BE2C (cell line): ENCODE results near the gene CTSO.

Source experiments
- DNase-seq: peaks from one replicate; pipeline ENCODE4 v3.0.0-alpha.2; 2020
- H3K27me3 ChIP-seq: fragments of 250-450 bp; sonication (Bioruptor Pico); 2 replicates; pipeline ENCODE4 v1.5.1; 2020; ENCODE audit warnings: mild to moderate bottlenecking
- H3K36me3 ChIP-seq: fragments of 250-450 bp; sonication (Bioruptor Pico); 2 replicates; pipeline ENCODE4 v1.5.1; 2020; ENCODE audit warnings: mild to moderate bottlenecking
- H3K4me1 ChIP-seq: fragments of 250-450 bp; sonication (Bioruptor Pico); 2 replicates; pipeline ENCODE4 v1.5.1; 2020
- H3K4me3 ChIP-seq: 2 replicates; pipeline ENCODE4 v1.5.1; 2011; ENCODE audit warnings: low read depth, low read length
- H3K9me3 ChIP-seq: fragments of 250-450 bp; sonication (Bioruptor Pico); 2 replicates; pipeline ENCODE4 v1.5.1; 2020
- TF ChIP-seq, protein P1 (sequence below): IDR thresholded peaks from 2 replicates; pipeline ENCODE4 v1.5.1; 2012; ENCODE audit warnings: mild to moderate bottlenecking, low read depth, low read length

CTSO gene

DNA sequence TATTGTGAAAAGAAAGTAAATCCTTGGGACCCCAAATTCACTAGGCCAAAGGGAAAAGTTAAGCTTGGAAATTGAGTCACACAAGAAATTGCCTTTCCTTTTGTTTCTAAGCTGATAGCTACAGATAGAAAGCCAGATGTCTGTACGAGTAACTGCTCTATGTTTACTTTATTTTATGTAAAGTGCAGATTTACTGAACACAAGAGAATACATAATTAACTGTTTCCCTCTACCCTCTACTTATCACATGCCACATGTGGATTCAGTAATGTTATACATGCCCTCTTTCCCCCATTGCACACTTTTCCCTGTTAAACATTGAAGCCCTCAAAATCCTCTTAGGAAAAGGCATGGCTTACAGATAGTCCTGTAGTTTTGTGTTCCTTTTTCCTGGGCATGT is 66.6 kb downstream of the CTSO start:
- Histone ChIP-seq H3K9me3 (no peaks in the 10 kb centered on the region), H3K4me3 (no peak overlapping the region), H3K36me3 (no peaks in the 10 kb centered on the region), H3K27me3 (no peaks in the 10 kb centered on the region), H3K4me1 (no peaks in the 10 kb centered on the region)
- TF ChIP-seq, protein P1, sequence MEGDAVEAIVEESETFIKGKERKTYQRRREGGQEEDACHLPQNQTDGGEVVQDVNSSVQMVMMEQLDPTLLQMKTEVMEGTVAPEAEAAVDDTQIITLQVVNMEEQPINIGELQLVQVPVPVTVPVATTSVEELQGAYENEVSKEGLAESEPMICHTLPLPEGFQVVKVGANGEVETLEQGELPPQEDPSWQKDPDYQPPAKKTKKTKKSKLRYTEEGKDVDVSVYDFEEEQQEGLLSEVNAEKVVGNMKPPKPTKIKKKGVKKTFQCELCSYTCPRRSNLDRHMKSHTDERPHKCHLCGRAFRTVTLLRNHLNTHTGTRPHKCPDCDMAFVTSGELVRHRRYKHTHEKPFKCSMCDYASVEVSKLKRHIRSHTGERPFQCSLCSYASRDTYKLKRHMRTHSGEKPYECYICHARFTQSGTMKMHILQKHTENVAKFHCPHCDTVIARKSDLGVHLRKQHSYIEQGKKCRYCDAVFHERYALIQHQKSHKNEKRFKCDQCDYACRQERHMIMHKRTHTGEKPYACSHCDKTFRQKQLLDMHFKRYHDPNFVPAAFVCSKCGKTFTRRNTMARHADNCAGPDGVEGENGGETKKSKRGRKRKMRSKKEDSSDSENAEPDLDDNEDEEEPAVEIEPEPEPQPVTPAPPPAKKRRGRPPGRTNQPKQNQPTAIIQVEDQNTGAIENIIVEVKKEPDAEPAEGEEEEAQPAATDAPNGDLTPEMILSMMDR = no peak
- DNase-seq = no peak

DNA sequence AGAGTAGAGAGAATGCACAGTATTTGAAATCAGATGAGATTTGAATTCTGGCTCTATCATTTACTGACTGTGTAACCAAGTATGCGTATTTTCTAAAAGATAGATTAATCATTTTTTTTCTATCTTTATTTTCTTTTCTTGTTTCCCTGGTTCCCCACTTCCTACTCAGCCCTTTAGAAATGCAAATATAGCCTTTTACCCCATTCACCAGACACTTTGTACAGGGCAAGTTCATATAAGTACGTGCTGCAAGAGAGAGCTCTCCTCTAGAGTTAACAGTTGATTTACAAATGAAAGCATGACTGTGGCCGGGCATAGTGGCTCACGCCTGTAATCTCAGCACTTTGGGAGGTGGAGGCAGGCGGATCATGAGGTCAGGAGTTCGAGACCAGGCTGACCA is 68.0 kb downstream of the CTSO start:
- Histone ChIP-seq H3K9me3 (no peaks in the 10 kb centered on the region), H3K27me3 (no peaks in the 10 kb centered on the region), H3K4me1 (no peaks in the 10 kb centered on the region), H3K36me3 (no peaks in the 10 kb centered on the region), H3K4me3 (no peak overlapping the region)
- TF ChIP-seq, protein P1 = no peak
- no peak for DNase-seq

DNA sequence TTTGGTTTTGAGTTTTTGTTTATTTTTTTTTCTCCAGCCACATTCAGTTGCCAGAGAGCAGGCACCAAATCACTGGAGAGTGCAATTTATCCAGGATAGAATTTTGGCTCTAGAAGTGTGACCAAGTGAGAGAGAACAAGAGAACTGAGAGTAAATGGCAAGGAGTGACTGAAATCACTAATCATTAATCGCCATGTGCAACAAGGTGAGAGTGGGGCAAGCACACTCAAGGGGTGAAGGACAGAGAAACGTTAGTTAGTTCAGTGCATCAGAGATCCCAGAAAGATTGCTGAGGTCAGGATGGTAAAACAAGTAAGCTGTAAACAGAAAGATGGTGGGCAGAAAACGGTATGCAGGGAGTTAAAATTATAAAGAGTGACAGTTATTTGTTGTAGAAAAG is 69.8 kb downstream of the CTSO start:
- no peak for DNase-seq
- Histone ChIP-seq H3K9me3 (no peaks in the 10 kb centered on the region), H3K4me3 (no peak overlapping the region), H3K27me3 (no peaks in the 10 kb centered on the region), H3K36me3 (no peaks in the 10 kb centered on the region), H3K4me1 (no peaks in the 10 kb centered on the region)
- TF ChIP-seq, protein P1 = no peak

DNA sequence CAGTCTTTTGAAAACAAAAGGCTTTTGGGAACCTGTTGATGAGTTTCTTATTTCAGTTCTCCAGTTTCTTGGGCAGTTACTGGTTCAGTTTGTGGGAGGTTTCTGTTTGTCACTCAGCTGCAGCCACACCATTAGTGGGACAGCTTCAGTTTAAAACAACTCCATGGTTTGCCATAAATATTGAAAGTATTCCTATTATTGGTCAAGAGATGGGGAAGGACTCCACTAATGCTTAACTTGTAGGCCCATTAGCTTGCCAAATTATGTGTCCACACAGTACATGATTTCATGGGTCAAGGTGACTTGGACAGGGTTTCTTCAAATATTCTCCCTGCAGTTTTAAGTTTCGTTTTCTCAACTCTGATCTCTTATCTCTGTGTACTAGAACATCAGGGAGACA is 72.1 kb downstream of the CTSO start:
- H3K36me3 ChIP-seq = no peaks in the 10 kb centered on the region
- no peak for DNase-seq
- H3K4me1 ChIP-seq = no peaks in the 10 kb centered on the region
- TF ChIP-seq, protein P1 = no peak
- H3K27me3 ChIP-seq = no peaks in the 10 kb centered on the region
- H3K9me3 ChIP-seq = no peaks in the 10 kb centered on the region
- no peak overlapping the region for H3K4me3 ChIP-seq

DNA sequence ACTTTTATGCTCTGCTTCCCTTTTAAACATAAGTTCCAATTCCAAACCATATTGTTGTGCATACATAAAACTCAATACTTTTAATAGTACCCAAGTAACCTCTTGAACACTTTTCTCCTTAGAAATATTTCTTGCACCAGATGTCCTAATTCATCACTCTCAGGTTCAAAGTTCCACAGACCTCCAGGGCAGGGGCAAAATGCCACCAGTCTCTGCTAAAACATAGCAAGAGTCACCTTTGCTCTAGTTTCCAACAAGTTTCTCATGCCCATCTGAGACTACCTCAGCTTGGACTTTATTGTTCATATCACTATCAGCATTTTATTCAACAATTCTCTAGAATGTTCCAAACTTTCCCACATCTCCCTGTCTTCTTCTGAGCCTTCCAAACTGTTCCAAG is 73.9 kb downstream of the CTSO start:
- TF ChIP-seq, protein P1 = no peak
- no peak for DNase-seq
- no peaks in the 10 kb centered on the region for H3K36me3 ChIP-seq

DNA sequence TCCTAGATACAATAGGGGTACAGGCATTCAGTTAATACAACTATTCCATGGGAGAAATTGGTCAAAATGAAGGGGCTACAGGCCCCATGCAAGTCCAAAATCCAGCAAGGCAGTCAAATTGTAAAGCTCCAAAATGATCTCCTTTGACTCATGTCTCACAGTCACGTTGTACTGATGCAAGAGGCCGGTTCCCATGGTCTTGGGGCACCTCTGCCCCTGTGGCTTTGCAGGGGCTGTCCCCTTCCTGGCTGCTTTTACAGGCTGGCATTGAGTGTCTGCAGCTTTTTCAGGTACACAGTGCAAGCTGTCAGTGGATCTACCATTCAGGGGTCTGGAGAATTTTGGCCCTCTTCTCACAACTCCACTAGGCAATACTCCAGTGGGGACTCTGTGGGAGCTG is 75.1 kb downstream of the CTSO start:
- Histone ChIP-seq H3K27me3 (no peaks in the 10 kb centered on the region), H3K36me3 (no peaks in the 10 kb centered on the region), H3K4me3 (no peak overlapping the region), H3K4me1 (no peaks in the 10 kb centered on the region), H3K9me3 (no peaks in the 10 kb centered on the region)
- no peak for DNase-seq
- TF ChIP-seq, protein P1 = no peak

More for the DNA sequence above, 73.9 kb downstream of the CTSO start:
- no peak overlapping the region for H3K4me3 ChIP-seq
- no peaks in the 10 kb centered on the region for H3K27me3 ChIP-seq
- H3K4me1 ChIP-seq = no peaks in the 10 kb centered on the region
- H3K9me3 ChIP-seq = no peaks in the 10 kb centered on the region
